Panc1 (cell line): Measurements from ENCODE around the gene THSD7B. TPM values are rescaled to one million over a fixed set of nuclear protein-coding genes. Genes with fewer than 3 reads are reported as not detected.

Source experiments
- ATAC-seq: fragments of 200-7000 bp; cut with Tn5 transposase; 2 replicates; pipeline ENCODE4 v1.9.1; 2020; ENCODE audit warnings: mild to moderate bottlenecking, moderate library complexity
- BruUV-seq: library from RNA; stranded (reverse); fragments of 400-500 nt; replicated peaks from 2 replicates; lab custom pipeline; 2021; lab: Mats Ljungman, UMichigan
- CTCF ChIA-PET: fragments of 300-600 bp; sonication (Branson Sonifier 250); formaldehyde crosslinking; loops from one replicate; lab custom pipeline; 2022; ENCODE audit warnings: antibody characterized with exemption; lab: Charles Lee
- POLR2A ChIA-PET: fragments of 300-600 bp; sonication (Branson Sonifier 250); formaldehyde crosslinking; loops from one replicate; lab custom pipeline; 2022; ENCODE audit warnings: antibody characterized with exemption; lab: Charles Lee
- DNase-seq: peaks from one replicate; pipeline ENCODE4 v3.0.0-alpha.2; 2010; ENCODE audit warnings: low read depth, low spot score
- H3K27ac ChIP-seq: 2 replicates; pipeline ENCODE4 v1.5.1; 2011; ENCODE audit warnings: mild to moderate bottlenecking, low read length, inconsistent platforms
- H3K27me3 ChIP-seq: fragments of 200-500 bp; sonication (Bioruptor generic); 2 replicates; pipeline ENCODE4 v1.6.0; 2014; ENCODE audit warnings: low read length, inconsistent platforms; ENCODE audit not compliant: control insufficient read depth, insufficient read depth
- H3K36me3 ChIP-seq: fragments of 200-500 bp; sonication (Bioruptor generic); 2 replicates; pipeline ENCODE4 v1.5.1; 2014; ENCODE audit warnings: inconsistent platforms, mild to moderate bottlenecking, low read length, moderate library complexity; ENCODE audit not compliant: control insufficient read depth, insufficient read depth
- H3K4me1 ChIP-seq: 2 replicates; pipeline ENCODE4 v1.5.1; 2011; ENCODE audit warnings: inconsistent platforms, mild to moderate bottlenecking, low read length, moderate library complexity; ENCODE audit not compliant: control insufficient read depth, insufficient read depth
- H3K4me3 ChIP-seq, 2 experiments: 2 replicates each; pipeline ENCODE4 v1.5.1; 2011 to 2012; ENCODE audit warnings: low read depth in 2 of 2, low read length in 2 of 2, mild to moderate bottlenecking in 2 of 2, inconsistent platforms in 1 of 2, moderate library complexity in 1 of 2
- H3K9me3 ChIP-seq: fragments of 200-500 bp; sonication (Bioruptor generic); 2 replicates; pipeline ENCODE4 v1.5.1; 2014; ENCODE audit warnings: low read depth, mild to moderate bottlenecking, inconsistent platforms, low read length, moderate library complexity; ENCODE audit not compliant: control insufficient read depth, insufficient read depth
- CTCF ChIP-seq: fragments of 450-650 bp; IDR thresholded peaks from 2 replicates; pipeline ENCODE4 v1.5.1; 2017; ENCODE audit warnings: mild to moderate bottlenecking
- POLR2AphosphoS5 ChIP-seq: IDR thresholded peaks from 2 replicates; pipeline ENCODE4 v1.6.1; 2012; ENCODE audit warnings: mild to moderate bottlenecking, low read depth, low read length, moderate library complexity
- REST ChIP-seq, 2 experiments: IDR thresholded peaks; 2 replicates each; pipeline ENCODE4 v1.6.1; 2011 to 2012; ENCODE audit warnings: low read depth in 2 of 2, control low read depth in 1 of 2, low read length in 1 of 2, mild to moderate bottlenecking in 1 of 2, moderate library complexity in 1 of 2; ENCODE audit not compliant: insufficient read depth in 1 of 2
- SIN3A ChIP-seq: IDR thresholded peaks from 2 replicates; pipeline ENCODE4 v1.6.1; 2012; ENCODE audit warnings: low read depth, mild to moderate bottlenecking, low read length, moderate library complexity, borderline replicate concordance; ENCODE audit not compliant: insufficient read depth
- TCF7L2 ChIP-seq: IDR thresholded peaks from 2 replicates; pipeline ENCODE4 v1.6.1; 2011; ENCODE audit warnings: mild to moderate bottlenecking, low read depth, low read length, inconsistent platforms
- in situ Hi-C: cut with HindIII; loops from 2 replicates; pipeline ENCODE4 v1.10.0; 2016; ENCODE audit warnings: low sequenced_read_pairs, low pct_unique_long_range_greater_than_20kb
- intact Hi-C: fragments of 100-400 bp; cut with micrococcal nuclease; formaldehyde crosslinking; loops from one replicate; pipeline ENCODE4 v1.10.0; 2022; ENCODE audit not compliant: unreplicated experiment
- total RNA-seq: library from RNA; stranded (reverse); gene quantifications from one replicate; pipeline ENCODE4 v1.2.1, GENCODE V29; 2021; ENCODE audit not compliant: unreplicated experiment

The THSD7B gene
- total RNA-seq, 1 experiment from 2014 or later, result not detected

- Histone ChIP-seq H3K27ac (no peak overlapping the region), H3K27me3 (no peaks in the 10 kb centered on the region), H3K4me1 (no peaks in the 10 kb centered on the region), H3K36me3 (no peaks in the 10 kb centered on the region), H3K4me3 (no peak overlapping the region), H3K9me3 (no peaks in the 10 kb centered on the region)
- no peak for TF ChIP-seq POLR2AphosphoS5
- intact Hi-C loops, result no loop called here
- DNase-seq (no peak), ATAC-seq (no peak)
- no TSS peak for BruUV-seq
- ChIA-PET CTCF (no interaction called here), POLR2A (no interaction called here)
- in situ Hi-C loops, result no loop called here
Observed at GRCh38 chr2:137261881-137262585, 496.7 kb downstream of the THSD7B start.

GRCh38 chr2:137262594-137262993 is 497.2 kb downstream of the THSD7B start:
- ChIA-PET POLR2A (no interaction called here), CTCF (no interaction called here)
- Histone ChIP-seq H3K27me3 (no peaks in the 10 kb centered on the region), H3K4me1 (no peaks in the 10 kb centered on the region), H3K9me3 (no peaks in the 10 kb centered on the region), H3K4me3 (no peak overlapping the region), H3K27ac (no peak overlapping the region), H3K36me3 (no peaks in the 10 kb centered on the region)
- ATAC-seq (no peak), DNase-seq (no peak)
- BruUV-seq, result no TSS peak
- TF ChIP-seq REST (IDR thresholded peaks at IDR 0.05; ENCODE audit: insufficient read depth in 1 of 2, low read depth in 2 of 2, low read length in 1 of 2) (no peak), TCF7L2 (no peak)
- intact Hi-C loops, result no loop called here
- in situ Hi-C loops, result no loop called here

- ATAC-seq, result no peak
- Histone ChIP-seq H3K36me3 (no peaks in the 10 kb centered on the region), H3K4me3 (no peak overlapping the region), H3K27me3 (no peaks in the 10 kb centered on the region), H3K4me1 (no peaks in the 10 kb centered on the region), H3K9me3 (no peaks in the 10 kb centered on the region), H3K27ac (no peak overlapping the region)
- TF ChIP-seq REST (IDR thresholded peaks at IDR 0.05; ENCODE audit: insufficient read depth in 1 of 2, low read depth in 2 of 2, low read length in 1 of 2) (no peak), TCF7L2 (no peak), CTCF (no peak), POLR2AphosphoS5 (no peak), SIN3A (no peak)
- ChIA-PET CTCF (no interaction called here), POLR2A (no interaction called here)
- intact Hi-C loops, result no loop called here
- BruUV-seq, result no TSS peak
- in situ Hi-C loops, result no loop called here
- no peak for DNase-seq
Observed at GRCh38 chr2:137287913-137288639, 522.7 kb downstream of the THSD7B start.
